Measurements from ENCODE around the gene C10orf71.
A peak's percentile ranks its signal among the peaks of the same experiment; 100 is the strongest.

C10orf71 gene

DNA sequence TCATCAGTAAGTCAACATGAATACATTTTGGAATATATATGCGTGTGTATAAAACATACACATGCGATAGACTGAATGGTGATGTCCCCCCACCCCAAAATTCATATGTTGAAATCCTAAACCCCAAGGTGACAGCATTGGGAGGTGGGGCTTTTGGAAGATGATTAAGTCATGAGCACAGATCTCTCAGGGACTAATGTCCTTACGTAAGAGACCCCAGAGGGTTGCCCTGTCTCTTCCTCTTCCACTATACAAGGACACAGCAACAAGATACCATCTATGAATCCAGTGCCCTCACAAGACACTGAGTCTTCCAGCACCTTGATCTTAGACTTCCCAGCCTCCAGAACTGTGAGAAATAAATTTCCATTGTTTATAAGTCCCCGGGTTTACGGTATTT lies 74.4 kb downstream of the C10orf71 start:
- H3K27ac ChIP-seq = no peak overlapping the region
- TF ChIP-seq, protein P1, sequence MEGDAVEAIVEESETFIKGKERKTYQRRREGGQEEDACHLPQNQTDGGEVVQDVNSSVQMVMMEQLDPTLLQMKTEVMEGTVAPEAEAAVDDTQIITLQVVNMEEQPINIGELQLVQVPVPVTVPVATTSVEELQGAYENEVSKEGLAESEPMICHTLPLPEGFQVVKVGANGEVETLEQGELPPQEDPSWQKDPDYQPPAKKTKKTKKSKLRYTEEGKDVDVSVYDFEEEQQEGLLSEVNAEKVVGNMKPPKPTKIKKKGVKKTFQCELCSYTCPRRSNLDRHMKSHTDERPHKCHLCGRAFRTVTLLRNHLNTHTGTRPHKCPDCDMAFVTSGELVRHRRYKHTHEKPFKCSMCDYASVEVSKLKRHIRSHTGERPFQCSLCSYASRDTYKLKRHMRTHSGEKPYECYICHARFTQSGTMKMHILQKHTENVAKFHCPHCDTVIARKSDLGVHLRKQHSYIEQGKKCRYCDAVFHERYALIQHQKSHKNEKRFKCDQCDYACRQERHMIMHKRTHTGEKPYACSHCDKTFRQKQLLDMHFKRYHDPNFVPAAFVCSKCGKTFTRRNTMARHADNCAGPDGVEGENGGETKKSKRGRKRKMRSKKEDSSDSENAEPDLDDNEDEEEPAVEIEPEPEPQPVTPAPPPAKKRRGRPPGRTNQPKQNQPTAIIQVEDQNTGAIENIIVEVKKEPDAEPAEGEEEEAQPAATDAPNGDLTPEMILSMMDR (conservative IDR thresholded peaks at IDR 0.05) = no peak

DNA sequence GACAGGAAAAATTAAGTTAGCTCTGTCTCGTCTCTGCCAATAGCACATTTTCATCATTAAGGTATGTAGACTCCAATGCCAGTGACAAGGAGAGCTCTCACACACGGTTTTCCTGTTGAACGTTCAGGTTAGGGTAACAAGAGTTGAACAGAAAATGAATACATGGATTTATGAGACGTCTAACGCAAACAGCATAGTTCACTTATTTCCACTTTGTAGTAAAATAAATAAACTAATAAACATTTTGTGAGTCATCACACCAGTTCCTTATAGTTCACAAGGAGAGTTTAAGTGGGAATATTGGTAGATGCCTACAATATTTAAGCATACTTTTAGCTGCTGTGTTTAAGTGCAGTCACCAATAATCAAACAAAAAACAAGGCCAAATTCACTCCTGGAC lies 75.8 kb downstream of the C10orf71 start:
- H3K27ac ChIP-seq = 0 out of 2 replicates have a peak overlapping the region, but pooled peaks have one; percentile 5
- TF ChIP-seq, protein P1 (conservative IDR thresholded peaks at IDR 0.05) = no peak

DNA sequence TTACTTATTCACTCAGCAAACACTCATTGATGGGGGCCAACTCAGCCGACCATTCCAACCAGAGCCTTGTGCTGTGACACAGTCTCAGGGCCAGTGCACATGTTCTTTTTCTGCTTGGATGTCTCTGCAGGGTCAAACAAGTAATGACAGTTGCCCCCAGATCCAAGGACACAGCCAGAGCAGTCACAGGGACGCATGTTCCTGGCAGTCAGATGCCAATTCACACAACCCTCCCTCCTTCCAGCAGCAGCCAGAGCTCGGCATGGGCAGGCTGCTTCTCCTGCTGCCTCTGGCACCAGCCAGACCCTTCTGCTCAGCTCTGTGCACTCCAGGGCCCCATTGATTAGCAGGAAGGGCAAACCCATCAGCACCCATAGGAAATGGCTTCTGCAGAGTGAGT lies 76.6 kb downstream of the C10orf71 start:
- H3K27ac ChIP-seq = no peak overlapping the region
- TF ChIP-seq, protein P1 (conservative IDR thresholded peaks at IDR 0.05) = no peak
